Tibial nerve (tissue), 4 donors: ENCODE results near the gene MROH7. TPM values are rescaled to one million over a fixed set of nuclear protein-coding genes. Genes with fewer than 3 reads are reported as not detected.

Experiments
- DNase-seq, 2 donors: peaks; one replicate each; pipeline ENCODE4 v3.0.0-alpha.2; 2019; ENCODE audit warnings: low spot score in 2 of 2
- H3K27ac ChIP-seq, 4 donors: fragments of 200-600 bp; sonication (generic) in 3 of 4; one replicate each; pipeline ENCODE4 v1.5.1; 2017 to 2019; ENCODE audit warnings: mild to moderate bottlenecking in 1 of 4
- H3K27me3 ChIP-seq, 2 donors: fragments of 200-600 bp; sonication (generic) in 1 of 2; one replicate each; pipeline versions ENCODE4 v1.5.1 to v1.6.0; 2017 to 2019
- H3K36me3 ChIP-seq, 3 donors: fragments of 200-600 bp; sonication (generic); one replicate each; pipeline ENCODE4 v1.5.1; 2018 to 2019
- H3K4me1 ChIP-seq, 4 donors: fragments of 200-600 bp; sonication (generic) in 3 of 4; one replicate each; pipeline ENCODE4 v1.5.1; 2017 to 2019
- H3K4me3 ChIP-seq, 4 donors: fragments of 200-600 bp; sonication (generic) in 3 of 4; one replicate each; pipeline ENCODE4 v1.5.1; 2017 to 2019; ENCODE audit warnings: mild to moderate bottlenecking in 1 of 4, moderate library complexity in 1 of 4
- H3K9me3 ChIP-seq, 4 donors: fragments of 200-600 bp; sonication (generic) in 3 of 4; one replicate each; pipeline ENCODE4 v1.5.1; 2017 to 2019
- CTCF ChIP-seq, 5 experiments: fragments of 200-600 bp in 3 of 5; fragments of 450-650 bp in 2 of 5; sonication (generic) in 3 of 5; IDR thresholded peaks; one replicate each; pipeline ENCODE4 v1.5.1; 2016 to 2019; ENCODE audit warnings: antibody characterized with exemption in 5 of 5, mild to moderate bottlenecking in 3 of 5, moderate library complexity in 2 of 5
- EP300 ChIP-seq, 2 donors: sonication (generic); formaldehyde crosslinking; IDR thresholded peaks; one replicate each; pipeline ENCODE4 v1.6.1; 2017; ENCODE audit warnings: antibody characterized with exemption in 2 of 2, mild to moderate bottlenecking in 1 of 2
- POLR2A ChIP-seq, 2 donors: fragments of 450-650 bp; IDR thresholded peaks; one replicate each; pipeline ENCODE4 v1.6.1; 2017; ENCODE audit warnings: antibody characterized with exemption in 2 of 2, mild to moderate bottlenecking in 2 of 2, moderate library complexity in 2 of 2
- WGBS, 2 donors: methylation state at CpG; one replicate each; pipeline ENCODE4 v1.1.5; 2018; 5-methylcytosine and 5-hydroxymethylcytosine counted together
- total RNA-seq, 4 donors: library from RNA; depleted of rRNA; stranded (reverse); fragments of >200 nt; gene quantifications; one replicate each; pipeline ENCODE4 v1.1.0, GENCODE V29; 2016

MROH7 gene
- total RNA-seq, 4 donors from 2014 or later: 4.4 to 7.2 (median 5.8) TPM

- no peak for TF ChIP-seq EP300 (IDR thresholded peaks at IDR 0.05)
- TF ChIP-seq CTCF (IDR thresholded peaks at IDR 0.05): no peak
- no peak for TF ChIP-seq POLR2A (IDR thresholded peaks at IDR 0.05)
- H3K36me3 ChIP-seq: peaks cover 0 to 25% (median 0%) of the 10 kb centered on the region in 3 donors
- H3K4me3 ChIP-seq: no peak overlapping the region
- H3K27ac ChIP-seq: no peak overlapping the region
- no peaks in the 10 kb centered on the region for H3K27me3 ChIP-seq
- no peaks in the 10 kb centered on the region for H3K9me3 ChIP-seq
- 86% methylated on average over 12 of the region's 14 CpGs for WGBS, 2 donors
- DNase-seq: no peak
- H3K4me1 ChIP-seq: no peaks in the 10 kb centered on the region
Measured at GRCh38 chr1:54748094-54748835, 106.7 kb downstream of the MROH7 start.

GRCh38 chr1:54750596-54750995 is 109.0 kb downstream of the MROH7 start:
- Histone ChIP-seq H3K9me3 (no peaks in the 10 kb centered on the region), H3K27ac (no peak overlapping the region), H3K36me3 (peaks cover 0 to 22% (median 0%) of the 10 kb centered on the region in 3 donors), H3K4me1 (no peaks in the 10 kb centered on the region), H3K4me3 (no peak overlapping the region), H3K27me3 (no peaks in the 10 kb centered on the region)
- DNase-seq: no peak
- TF ChIP-seq POLR2A (IDR thresholded peaks at IDR 0.05) (no peak), EP300 (IDR thresholded peaks at IDR 0.05) (no peak), CTCF (IDR thresholded peaks at IDR 0.05) (no peak)
- 71 to 75% methylated on average over 6 of the region's 6 CpGs for WGBS, 2 donors

GRCh38 chr1:54751426-54751825 is 109.8 kb downstream of the MROH7 start:
- DNase-seq: no peak
- TF ChIP-seq EP300 (IDR thresholded peaks at IDR 0.05) (no peak), POLR2A (IDR thresholded peaks at IDR 0.05) (no peak), CTCF (IDR thresholded peaks at IDR 0.05) (no peak)
- Histone ChIP-seq H3K36me3 (peaks cover 0 to 29% (median 0%) of the 10 kb centered on the region in 3 donors), H3K4me3 (no peak overlapping the region), H3K9me3 (no peaks in the 10 kb centered on the region), H3K27me3 (no peaks in the 10 kb centered on the region), H3K4me1 (no peaks in the 10 kb centered on the region), H3K27ac (no peak overlapping the region)
- 56 to 62% methylated on average over 4 of the region's 4 CpGs for WGBS, 2 donors

- Histone ChIP-seq H3K4me3 (no peak overlapping the region), H3K36me3 (peaks cover 0 to 55% (median 0%) of the 10 kb centered on the region in 3 donors), H3K9me3 (no peaks in the 10 kb centered on the region), H3K27me3 (no peaks in the 10 kb centered on the region), H3K4me1 (no peaks in the 10 kb centered on the region), H3K27ac (no peak overlapping the region)
- DNase-seq: no peak
- 88 to 89% methylated on average over 14 to 22 of the region's 22 CpGs for WGBS, 2 donors
- no peak for TF ChIP-seq POLR2A (IDR thresholded peaks at IDR 0.05)
- TF ChIP-seq CTCF (IDR thresholded peaks at IDR 0.05): no peak
- no peak for TF ChIP-seq EP300 (IDR thresholded peaks at IDR 0.05)
Measured at GRCh38 chr1:54754045-54754444, 112.5 kb downstream of the MROH7 start.

- TF ChIP-seq POLR2A (IDR thresholded peaks at IDR 0.05): no peak
- TF ChIP-seq EP300 (IDR thresholded peaks at IDR 0.05): no peak
- TF ChIP-seq CTCF (IDR thresholded peaks at IDR 0.05): no peak
- Histone ChIP-seq H3K9me3 (no peaks in the 10 kb centered on the region), H3K27me3 (no peaks in the 10 kb centered on the region), H3K4me3 (no peak overlapping the region), H3K4me1 (no peaks in the 10 kb centered on the region), H3K36me3 (peaks cover 0 to 58% (median 0%) of the 10 kb centered on the region in 3 donors), H3K27ac (no peak overlapping the region)
- no peak for DNase-seq
- 83 to 87% methylated on average over 17 to 22 of the region's 25 CpGs for WGBS, 2 donors
Measured at GRCh38 chr1:54754486-54755285, 113.1 kb downstream of the MROH7 start.
